Caco-2 (cell line): ENCODE data around the gene PSD4. TPM values are rescaled to one million over a fixed set of nuclear protein-coding genes. Genes with fewer than 3 reads are reported as not detected.

ENCODE experiments used
- BruUV-seq: library from RNA; stranded (reverse); fragments of 400-500 nt; replicated peaks from 2 replicates; lab custom pipeline; 2021; lab: Mats Ljungman, UMichigan
- CTCF ChIA-PET: fragments of 300-600 bp; sonication (Branson Sonifier 250); formaldehyde crosslinking; loops from one replicate; lab custom pipeline; 2022; ENCODE audit warnings: antibody characterized with exemption; lab: Charles Lee
- POLR2A ChIA-PET: fragments of 300-600 bp; sonication (Branson Sonifier 250); formaldehyde crosslinking; loops from one replicate; lab custom pipeline; 2022; ENCODE audit warnings: antibody characterized with exemption; lab: Charles Lee
- DNase-seq, 2 experiments: peaks; one replicate each; pipeline versions ENCODE4 v3.0.0 to v3.0.0-alpha.2; 2020 to 2022
- H3K27me3 ChIP-seq: replicated peaks from 2 replicates; pipeline ENCODE4 v1.6.0; 2011; ENCODE audit warnings: low read length; ENCODE audit not compliant: control insufficient read depth, insufficient read depth
- H3K36me3 ChIP-seq: 2 replicates; pipeline ENCODE4 v1.5.1; 2011; ENCODE audit warnings: low read length; ENCODE audit not compliant: control insufficient read depth, insufficient read depth
- H3K4me1 ChIP-seq: fragments of 250-450 bp; sonication (Bioruptor Pico); 2 replicates; pipeline ENCODE4 v1.5.1; 2020; ENCODE audit warnings: mild to moderate bottlenecking
- H3K4me3 ChIP-seq: 2 replicates; pipeline ENCODE4 v1.5.1; 2011; ENCODE audit warnings: low read depth, mild to moderate bottlenecking, control low read depth, low read length
- H3K9me3 ChIP-seq: fragments of 250-450 bp; sonication (Bioruptor Pico); 2 replicates; pipeline ENCODE4 v1.5.1; 2020; ENCODE audit warnings: mild to moderate bottlenecking, moderate library complexity
- H3K27ac Mint-ChIP-seq: one replicate; pipeline ENCODE4 v1.8.0; 2022; ENCODE audit warnings: mixed read lengths; ENCODE audit not compliant: unreplicated experiment
- H3K27me3 Mint-ChIP-seq: one replicate; pipeline ENCODE4 v1.8.0; 2022; ENCODE audit warnings: mixed read lengths; ENCODE audit not compliant: insufficient read depth, unreplicated experiment
- H3K36me3 Mint-ChIP-seq: one replicate; pipeline ENCODE4 v1.8.0; 2022; ENCODE audit warnings: mild to moderate bottlenecking, mixed read lengths; ENCODE audit not compliant: insufficient read depth, unreplicated experiment
- H3K4me1 Mint-ChIP-seq: one replicate; pipeline ENCODE4 v1.8.0; 2022; ENCODE audit warnings: low read depth, mixed read lengths; ENCODE audit not compliant: unreplicated experiment
- H3K4me3 Mint-ChIP-seq: one replicate; pipeline ENCODE4 v1.8.0; 2022; ENCODE audit warnings: mild to moderate bottlenecking, moderate library complexity, mixed read lengths; ENCODE audit not compliant: unreplicated experiment
- H3K9me3 Mint-ChIP-seq: one replicate; pipeline ENCODE4 v1.8.0; 2022; ENCODE audit warnings: mixed read lengths; ENCODE audit not compliant: unreplicated experiment
- CTCF ChIP-seq, 2 experiments: fragments of 200-600 bp in 1 of 2; IDR thresholded peaks; 1 replicate in 1 of 2; 2 replicates in 1 of 2; pipeline versions ENCODE4 v1.5.1 to v1.8.0; 2011 to 2022; ENCODE audit warnings: antibody characterized with exemption in 1 of 2, control low read depth in 1 of 2, inconsistent platforms in 1 of 2, low read depth in 1 of 2, low read length in 1 of 2, mild to moderate bottlenecking in 1 of 2, moderate library complexity in 1 of 2; ENCODE audit not compliant: insufficient read depth in 1 of 2, severe bottlenecking in 1 of 2, unreplicated experiment in 1 of 2
- intact Hi-C: fragments of 100-400 bp; cut with micrococcal nuclease; formaldehyde crosslinking; loops from one replicate; pipeline ENCODE4 v1.10.0; 2022; ENCODE audit not compliant: unreplicated experiment
- total RNA-seq: library from RNA; stranded (reverse); gene quantifications from 2 replicates; pipeline ENCODE4 v1.2.3, GENCODE V29; 2022

PSD4 gene
- total RNA-seq, 1 experiment from 2014 or later = 18.7 TPM

GRCh38 chr2:113229795-113230194 is 56.0 kb downstream of the PSD4 start:
- no peak for TF ChIP-seq CTCF (IDR thresholded peaks at IDR 0.05; ENCODE audit: insufficient read depth in 1 of 2, low read depth in 1 of 2, low read length in 1 of 2, severe bottlenecking in 1 of 2, unreplicated experiment in 1 of 2)
- peak overlapping the region; percentile 97 for H3K27ac Mint-ChIP-seq
- POLR2A ChIA-PET = interaction anchor here (0.6 kb wide), 1 partner anchor 12 kb away, joined by 3 read pairs; no protein-coding TSS in a partner anchor

DNA sequence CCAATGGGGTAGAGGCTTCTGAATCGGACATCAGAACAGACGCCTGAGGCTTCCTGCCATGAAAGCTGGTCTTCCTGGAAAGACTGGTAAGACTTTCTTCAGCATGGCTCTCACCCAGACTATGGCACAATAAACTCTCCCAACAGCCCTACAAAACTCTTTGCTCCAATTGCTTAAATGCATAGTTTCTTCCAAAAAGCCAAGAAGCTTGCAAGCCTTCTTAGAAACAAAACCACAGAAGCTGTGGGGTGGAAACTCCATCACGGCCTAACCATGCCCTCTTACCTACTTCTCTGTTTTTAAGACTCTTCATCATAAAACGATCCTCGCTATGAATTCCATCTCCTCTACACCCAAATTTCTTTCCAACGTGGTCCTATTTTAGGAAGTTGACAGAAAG is 56.8 kb downstream of the PSD4 start:
- H3K4me3 Mint-ChIP-seq = peak overlapping the region; percentile 38
- Histone ChIP-seq H3K27me3 (no peaks in the 10 kb centered on the region), H3K4me1 (peaks cover 72% of the 10 kb centered on the region), H3K4me3 (no peak overlapping the region), H3K36me3 (no peaks in the 10 kb centered on the region), H3K9me3 (no peaks in the 10 kb centered on the region)
- no TSS peak for BruUV-seq
- intact Hi-C loops = no loop called here
- no peaks in the 10 kb centered on the region for H3K27me3 Mint-ChIP-seq
- H3K4me1 Mint-ChIP-seq = peaks cover 68% of the 10 kb centered on the region
- H3K36me3 Mint-ChIP-seq = peaks cover 20% of the 10 kb centered on the region
- no peaks in the 10 kb centered on the region for H3K9me3 Mint-ChIP-seq
- ChIA-PET CTCF (interaction anchor here (0.8 to 3.9 kb wide), 12 partner anchors 10 to 150 kb away, joined by 3 to 47 read pairs (median 6); no protein-coding TSS in a partner anchor), POLR2A (interaction anchor here (0.6 to 1.5 kb wide), 4 partner anchors 13 to 32 kb away, joined by 3 to 10 read pairs (median 5); no protein-coding TSS in a partner anchor)
- no peak for TF ChIP-seq CTCF (IDR thresholded peaks at IDR 0.05; ENCODE audit: insufficient read depth in 1 of 2, low read depth in 1 of 2, low read length in 1 of 2, severe bottlenecking in 1 of 2, unreplicated experiment in 1 of 2)
- no peak for DNase-seq
- peak overlapping the region; percentile 97 for H3K27ac Mint-ChIP-seq

More at GRCh38 chr2:113229795-113230194, 56.0 kb downstream of the PSD4 start:
- no peak overlapping the region for H3K4me3 ChIP-seq
- CTCF ChIA-PET = interaction anchor here (0.6 to 3.9 kb wide), 5 partner anchors 12 to 31 kb away, joined by 3 to 47 read pairs (median 4); no protein-coding TSS in a partner anchor
- no TSS peak for BruUV-seq
- peaks cover 63% of the 10 kb centered on the region for H3K4me1 Mint-ChIP-seq
- intact Hi-C loops = no loop called here
- peaks cover 12% of the 10 kb centered on the region for H3K36me3 Mint-ChIP-seq
- H3K9me3 ChIP-seq = no peaks in the 10 kb centered on the region
- no peaks in the 10 kb centered on the region for H3K27me3 Mint-ChIP-seq
- H3K27me3 ChIP-seq = no peaks in the 10 kb centered on the region
- no peak for DNase-seq
- peak overlapping the region; percentile 18 for H3K4me3 Mint-ChIP-seq
- H3K9me3 Mint-ChIP-seq = no peaks in the 10 kb centered on the region
- H3K36me3 ChIP-seq = no peaks in the 10 kb centered on the region
- peaks cover 71% of the 10 kb centered on the region for H3K4me1 ChIP-seq

DNA sequence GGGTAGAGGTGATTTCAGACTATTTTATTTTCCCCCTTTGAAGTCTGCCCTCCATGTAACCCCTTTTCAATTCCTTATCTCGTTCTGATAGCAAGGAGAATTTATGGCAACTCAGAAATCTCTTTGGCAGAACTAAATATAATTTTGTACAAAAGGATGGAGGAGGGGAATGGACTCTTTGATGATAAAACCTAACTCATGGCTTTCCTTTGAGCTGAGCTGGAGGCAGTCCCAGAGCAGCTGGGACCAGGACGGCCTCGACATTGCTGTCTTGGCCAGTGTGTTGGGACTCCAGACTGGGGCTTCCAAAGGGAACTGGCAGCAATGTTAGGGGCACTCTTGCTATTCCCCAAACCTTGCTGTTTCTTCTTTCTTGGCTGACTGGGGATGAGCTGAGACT is 57.3 kb downstream of the PSD4 start:
- intact Hi-C loops = loop anchor here (1.0 kb wide), 2 partner anchors 13 to 27 kb away; no protein-coding TSS in a partner anchor
- Mint-ChIP-seq H3K4me3 (peak overlapping the region; percentile 38), H3K36me3 (peaks cover 22% of the 10 kb centered on the region), H3K27me3 (no peaks in the 10 kb centered on the region), H3K27ac (peak overlapping the region; percentile 97), H3K9me3 (no peaks in the 10 kb centered on the region), H3K4me1 (peaks cover 68% of the 10 kb centered on the region)
- Histone ChIP-seq H3K4me1 (peaks cover 72% of the 10 kb centered on the region), H3K36me3 (no peaks in the 10 kb centered on the region), H3K4me3 (no peak overlapping the region), H3K27me3 (no peaks in the 10 kb centered on the region), H3K9me3 (no peaks in the 10 kb centered on the region)
- BruUV-seq = no TSS peak
- ChIA-PET POLR2A (interaction anchor here (0.6 to 1.5 kb wide), 5 partner anchors 10 to 152 kb away, joined by 3 to 10 read pairs (median 5); no protein-coding TSS in a partner anchor), CTCF (interaction anchor here (0.8 to 3.9 kb wide), 12 partner anchors 9 to 151 kb away, joined by 3 to 47 read pairs (median 6); no protein-coding TSS in a partner anchor)
- DNase-seq = peak; percentile 74
- no peak for TF ChIP-seq CTCF (IDR thresholded peaks at IDR 0.05; ENCODE audit: insufficient read depth in 1 of 2, low read depth in 1 of 2, low read length in 1 of 2, severe bottlenecking in 1 of 2, unreplicated experiment in 1 of 2)
